HepG2 (cell line): ENCODE results near the gene FRMD4B. TPM values are rescaled to one million over a fixed set of nuclear protein-coding genes. Genes with fewer than 3 reads are reported as not detected.

Experiments
- ATAC-seq: fragments of 200-7000 bp; cut with Tn5 transposase; 3 replicates; pipeline ENCODE4 v1.9.1; 2020; ENCODE audit warnings: mild to moderate bottlenecking, moderate library complexity
- BruUV-seq: library from RNA; stranded (reverse); fragments of 400-500 nt; replicated peaks from 2 replicates; lab custom pipeline; 2021; lab: Mats Ljungman, UMichigan
- CTCF ChIA-PET: fragments of 300-600 bp; formaldehyde crosslinking; extraction: SDS; loops from one replicate; lab custom pipeline; 2021; ENCODE audit warnings: low total read pairs, inconsistent platforms, low intra/inter-chr PET ratio; lab: Yijun Ruan, JAX
- POLR2A ChIA-PET: fragments of 350-600 bp; sonication (Branson Sonifier 250); formaldehyde crosslinking; loops from one replicate; lab custom pipeline; 2020; ENCODE audit warnings: antibody characterized with exemption, inconsistent platforms; lab: Yijun Ruan, JAX
- DNase-seq: peaks from one replicate; pipeline ENCODE4 v3.0.0-alpha.2; 2015; ENCODE audit warnings: low spot score
- FAIRE-seq: peaks from 3 replicates; lab custom pipeline; 2011; peaks lifted over from hg19 to GRCh38; lab: Jason Lieb, UNC
- H2AFZ ChIP-seq: one replicate; pipeline ENCODE4 v1.6.1; 2011; ENCODE audit warnings: low read length, inconsistent platforms
- H3K27ac ChIP-seq: fragments of 300-600 bp; 3 replicates; pipeline ENCODE4 v1.8.0; 2011; ENCODE audit warnings: mixed run types, mild to moderate bottlenecking, mixed read lengths, low read length, inconsistent platforms; ENCODE audit not compliant: insufficient read depth; ENCODE audit errors: extremely low read length
- H3K27me3 ChIP-seq, 2 experiments: fragments of 200-600 bp in 1 of 2; 2 replicates in 1 of 2; 3 replicates in 1 of 2; pipeline versions ENCODE4 v1.6.0 to v1.8.0; 2011; ENCODE audit warnings: low read length in 2 of 2, mild to moderate bottlenecking in 2 of 2, moderate library complexity in 2 of 2, inconsistent platforms in 1 of 2; ENCODE audit not compliant: insufficient read depth in 2 of 2, control insufficient read depth in 1 of 2
- H3K36me3 ChIP-seq, 2 experiments: fragments of 200-600 bp in 1 of 2; replicated peaks in 1 of 2; 2 replicates in 1 of 2; 3 replicates in 1 of 2; pipeline versions ENCODE4 v1.5.1 to v1.8.0; 2011; ENCODE audit warnings: low read length in 2 of 2, inconsistent platforms in 1 of 2; ENCODE audit not compliant: insufficient read depth in 2 of 2, control insufficient read depth in 1 of 2
- H3K4me1 ChIP-seq: 2 replicates; pipeline ENCODE4 v1.5.1; 2012; ENCODE audit warnings: low read length, inconsistent platforms; ENCODE audit not compliant: insufficient read depth
- H3K4me2 ChIP-seq: 2 replicates; pipeline ENCODE4 v1.6.0; 2011; ENCODE audit warnings: low read depth, low read length, inconsistent platforms
- H3K4me3 ChIP-seq, 3 experiments: fragments of 200-600 bp in 1 of 3; sonication (generic), shearing (Covaris generic) in 1 of 3; replicated peaks in 1 of 3; 2 replicates each; pipeline ENCODE4 v1.5.1; 2011 to 2016; ENCODE audit warnings: low read length in 3 of 3, inconsistent platforms in 2 of 3, low read depth in 2 of 3, mild to moderate bottlenecking in 2 of 3, control low read depth in 1 of 3, mixed read lengths in 1 of 3; ENCODE audit not compliant: insufficient read depth in 1 of 3
- H3K79me2 ChIP-seq: one replicate; pipeline ENCODE4 v1.6.1; 2011; ENCODE audit warnings: low read length, inconsistent platforms; ENCODE audit not compliant: insufficient read depth
- H3K9ac ChIP-seq: 2 replicates; pipeline ENCODE4 v1.6.0; 2011; ENCODE audit warnings: mild to moderate bottlenecking, low read depth, low read length, inconsistent platforms; ENCODE audit not compliant: insufficient read depth
- H3K9me3 ChIP-seq: 2 replicates; pipeline ENCODE4 v1.5.1; 2012; ENCODE audit warnings: mild to moderate bottlenecking, low read length
- H4K20me1 ChIP-seq: 2 replicates; pipeline ENCODE4 v1.6.0; 2011; ENCODE audit warnings: inconsistent platforms, mild to moderate bottlenecking, low read length, moderate library complexity; ENCODE audit not compliant: insufficient read depth
- HDAC1 ChIP-seq: sonication (generic); formaldehyde crosslinking; IDR thresholded peaks from 2 replicates; pipeline ENCODE4 v1.5.1; 2020; ENCODE audit warnings: mild to moderate bottlenecking, missing genetic modification reagents
- MAF1 ChIP-seq: sonication (generic); formaldehyde crosslinking; IDR thresholded peaks from 2 replicates; pipeline ENCODE4 v1.5.0; 2020; ENCODE audit warnings: missing genetic modification reagents, borderline replicate concordance
- NR2F1 ChIP-seq, 2 experiments: fragments of 450-650 bp in 1 of 2; formaldehyde crosslinking in 1 of 2; IDR thresholded peaks; 2 replicates each; pipeline versions ENCODE4 v1.5.0 to v1.6.1; 2016 to 2020; ENCODE audit warnings: mild to moderate bottlenecking in 1 of 2, missing compliant biosample characterization in 1 of 2, missing genetic modification reagents in 1 of 2, moderate library complexity in 1 of 2
- SCMH1 ChIP-seq: sonication (generic); formaldehyde crosslinking; IDR thresholded peaks from 2 replicates; pipeline ENCODE4 v1.9.0; 2021; ENCODE audit warnings: missing genetic modification reagents, mild to moderate bottlenecking, borderline replicate concordance
- SSRP1 ChIP-seq: IDR thresholded peaks from 2 replicates; pipeline ENCODE4 v1.6.1; 2016; ENCODE audit warnings: control low read depth
- TOPORS ChIP-seq: sonication (generic); formaldehyde crosslinking; IDR thresholded peaks from 2 replicates; pipeline ENCODE4 v1.8.0; 2023; ENCODE audit warnings: mild to moderate bottlenecking, missing genetic modification reagents
- ZC3H13 ChIP-seq: sonication (generic); formaldehyde crosslinking; IDR thresholded peaks from 2 replicates; pipeline ENCODE4 v1.8.1; 2023; ENCODE audit warnings: mild to moderate bottlenecking, missing genetic modification reagents, moderate library complexity
- ZNF652 ChIP-seq: IDR thresholded peaks from 2 replicates; pipeline ENCODE4 v1.6.1; 2016; ENCODE audit warnings: low read depth, borderline replicate concordance
- ZNF709 ChIP-seq: sonication (generic); formaldehyde crosslinking; IDR thresholded peaks from 2 replicates; pipeline ENCODE4 v1.5.0; 2020; ENCODE audit warnings: mild to moderate bottlenecking, missing genetic modification reagents
- WGBS: methylation state at CpG from one replicate; pipeline ENCODE4 v1.1.6; 2017; ENCODE audit warnings: low lambda C conversion rate; 5-methylcytosine and 5-hydroxymethylcytosine counted together
- in situ Hi-C: cut with HindIII; loops from 2 replicates; pipeline ENCODE4 v1.10.0; 2017; ENCODE audit warnings: low pct_unique_long_range_greater_than_20kb; ENCODE audit not compliant: extremely low pct_ligation_motif_present
- intact Hi-C: fragments of 100-400 bp; cut with micrococcal nuclease; formaldehyde crosslinking; loops from one replicate; pipeline ENCODE4 v1.10.0; 2022; ENCODE audit not compliant: unreplicated experiment
- polyA plus RNA-seq, 8 experiments: library from polyadenylated mRNA; depleted of rRNA in 3 of 8; stranded (reverse) in 7 of 8; unstranded in 1 of 8; fragments of >200 nt; fragmentation: Illumina TruSeq in 4 of 8; extraction: Trizol in 4 of 8; gene quantifications; 2 replicates each; pipeline versions ENCODE4 v1.2.1 to v1.2.3, GENCODE V29; 2011 to 2016; ENCODE audit warnings: low read depth in 4 of 8, missing spikeins in 1 of 8, mixed read lengths in 1 of 8; ENCODE audit not compliant: insufficient read depth in 1 of 8
- total RNA-seq, 5 experiments: library from RNA; depleted of rRNA; stranded (reverse); fragments of >200 nt; fragmentation: Illumina TruSeq; extraction: Trizol; gene quantifications; 2 replicates each; pipeline ENCODE4 v1.2.3, GENCODE V29; 2016; ENCODE audit warnings: low read depth in 1 of 5

The FRMD4B gene
- total and polyA plus RNA-seq, 2 of the 13 experiments (the other 11 are each of a cell fraction or from before 2014, with no cell fraction given) = 3.0 to 3.3 TPM

GRCh38 chr3:69371816-69372215 lies 14.1 kb downstream of the FRMD4B start:
- Histone ChIP-seq H3K27ac (no peak overlapping the region), H3K36me3 (no peaks in the 10 kb centered on the region), H3K79me2 (no peaks in the 10 kb centered on the region), H3K4me2 (no peak overlapping the region), H3K9me3 (no peaks in the 10 kb centered on the region), H3K4me3 (no peak overlapping the region), H4K20me1 (no peaks in the 10 kb centered on the region), H3K27me3 (peaks cover 1 to 6% of the 10 kb centered on the region in 2 experiments; a peak in 1 of 5 replicates), H2AFZ (no peak overlapping the region), H3K4me1 (no peaks in the 10 kb centered on the region), H3K9ac (no peak overlapping the region)
- in situ Hi-C loops (no loop called here), intact Hi-C loops (no loop called here)
- 27% methylated on average over 5 of the region's 5 CpGs for WGBS
- CTCF ChIA-PET = no interaction called here
- POLR2A ChIA-PET = no interaction called here
- no peak for ATAC-seq
- no peak for FAIRE-seq
- TF ChIP-seq HDAC1 (CRISPR knock-in tag) (no peak), TOPORS (CRISPR knock-in tag) (no peak), MAF1 (CRISPR knock-in tag) (no peak)
- DNase-seq = no peak
- no TSS peak for BruUV-seq

GRCh38 chr3:69370901-69371301 lies 15.0 kb downstream of the FRMD4B start:
- POLR2A ChIA-PET = no interaction called here
- Histone ChIP-seq H3K9me3 (no peaks in the 10 kb centered on the region), H3K27me3 (peaks cover 1 to 6% of the 10 kb centered on the region in 2 experiments; a peak in 1 of 5 replicates), H2AFZ (no peak overlapping the region), H3K36me3 (no peaks in the 10 kb centered on the region), H3K9ac (no peak overlapping the region), H3K4me2 (no peak overlapping the region), H3K4me1 (no peaks in the 10 kb centered on the region), H3K79me2 (no peaks in the 10 kb centered on the region), H3K4me3 (no peak overlapping the region), H4K20me1 (no peaks in the 10 kb centered on the region), H3K27ac (no peak overlapping the region)
- intact Hi-C loops = no loop called here
- 0% methylated on average over 2 of the region's 2 CpGs for WGBS
- no TSS peak for BruUV-seq
- FAIRE-seq = no peak
- DNase-seq = no peak
- TF ChIP-seq ZNF709 (CRISPR knock-in tag) (no peak), ZC3H13 (no peak), NR2F1 (CRISPR knock-in tag; IDR thresholded peaks at IDR 0.05) (no peak), ZNF652 (CRISPR knock-in tag) (no peak), SSRP1 (CRISPR knock-in tag) (no peak), SCMH1 (no peak)
- CTCF ChIA-PET = no interaction called here
- ATAC-seq = no peak
- in situ Hi-C loops = no loop called here
